K562 (cell line): ENCODE measurements around the gene RNF223. TPM values are rescaled to one million over a fixed set of nuclear protein-coding genes. Genes with fewer than 3 reads are reported as not detected.

ENCODE experiments used
- ARHGAP35 ChIP-seq: fragments of 450-650 bp; IDR thresholded peaks from 2 replicates; pipeline ENCODE4 v1.6.1; 2018; ENCODE audit not compliant: partially characterized antibody
- ATF7 ChIP-seq: fragments of 450-650 bp; IDR thresholded peaks from 2 replicates; pipeline ENCODE4 v1.7.1; 2014; ENCODE audit warnings: mild to moderate bottlenecking, moderate library complexity
- CBFB ChIP-seq: sonication (generic); formaldehyde crosslinking; IDR thresholded peaks from 2 replicates; pipeline ENCODE4 v1.4.0; 2020; ENCODE audit warnings: mild to moderate bottlenecking, missing genetic modification reagents
- GTF2B ChIP-seq: IDR thresholded peaks from 2 replicates; pipeline ENCODE4 v1.6.1; 2011; ENCODE audit not compliant: insufficient read length; ENCODE audit errors: extremely low read depth
- HBP1 ChIP-seq: fragments of 450-650 bp; formaldehyde crosslinking; IDR thresholded peaks from 2 replicates; pipeline ENCODE4 v1.4.0; 2022; ENCODE audit warnings: missing genetic modification characterization
- JUN ChIP-seq, 2 experiments: sonication (generic) in 1 of 2; formaldehyde crosslinking in 1 of 2; IDR thresholded peaks; 2 replicates each; pipeline versions ENCODE4 v1.6.1 to v1.8.0; 2012 to 2022; ENCODE audit warnings: borderline replicate concordance in 2 of 2, mild to moderate bottlenecking in 2 of 2, improper control_type of control experiment in 1 of 2, low read depth in 1 of 2, low read length in 1 of 2, missing genetic modification reagents in 1 of 2
- KAT8 ChIP-seq: fragments of 450-650 bp; IDR thresholded peaks from 2 replicates; pipeline ENCODE4 v1.6.1; 2016; ENCODE audit warnings: low read depth, mild to moderate bottlenecking
- KDM1A ChIP-seq, 2 experiments: fragments of 450-650 bp; IDR thresholded peaks; 2 replicates each; pipeline ENCODE4 v1.6.1; 2016; ENCODE audit warnings: mild to moderate bottlenecking in 2 of 2
- MBD1 ChIP-seq: fragments of 250-450 bp; sonication (Bioruptor Pico); IDR thresholded peaks from 2 replicates; pipeline ENCODE4 v1.8.0; 2022; ENCODE audit warnings: inconsistent platforms
- PCBP2 ChIP-seq: fragments of 200-400 bp; formaldehyde crosslinking; IDR thresholded peaks from 2 replicates; pipeline ENCODE4 v1.6.1; 2018; ENCODE audit warnings: low read length, low read depth, mild to moderate bottlenecking, moderate library complexity; ENCODE audit not compliant: poor library complexity, severe bottlenecking
- PHF21A ChIP-seq: fragments of 450-650 bp; IDR thresholded peaks from 2 replicates; pipeline ENCODE4 v1.6.1; 2017; ENCODE audit warnings: low read depth, borderline replicate concordance
- RCOR1 ChIP-seq, 2 experiments: IDR thresholded peaks; 2 replicates each; pipeline ENCODE4 v1.6.1; 2012; ENCODE audit warnings: low read depth in 2 of 2, low read length in 2 of 2, borderline replicate concordance in 1 of 2, improper control_type of control experiment in 1 of 2
- TAF15 ChIP-seq: fragments of 200-400 bp; formaldehyde crosslinking; IDR thresholded peaks from 2 replicates; pipeline ENCODE4 v1.6.1; 2017; ENCODE audit warnings: mild to moderate bottlenecking, low read depth, low read length, moderate library complexity
- TRIM24 ChIP-seq, 2 experiments: fragments of 450-650 bp; IDR thresholded peaks; 2 replicates each; pipeline ENCODE4 v1.6.1; 2016
- TSC22D4 ChIP-seq: fragments of 450-650 bp; IDR thresholded peaks from 2 replicates; pipeline ENCODE4 v1.6.1; 2016; ENCODE audit warnings: missing genetic modification characterization, missing biosample characterization, control low read depth
- ZFP91 ChIP-seq: sonication (generic); formaldehyde crosslinking; IDR thresholded peaks from 2 replicates; pipeline ENCODE4 v1.8.0; 2022; ENCODE audit warnings: mild to moderate bottlenecking, missing genetic modification reagents
- ZNF224 ChIP-seq: sonication (generic); formaldehyde crosslinking; IDR thresholded peaks from 2 replicates; pipeline ENCODE4 v1.8.0; 2022; ENCODE audit warnings: mild to moderate bottlenecking, missing genetic modification reagents
- ZNF583 ChIP-seq: fragments of 250-450 bp; sonication (Bioruptor Pico); IDR thresholded peaks from 2 replicates; pipeline ENCODE4 v1.4.0; 2020
- ZNF707 ChIP-seq: fragments of 250-450 bp; sonication (Bioruptor Pico); conservative IDR thresholded peaks from 2 replicates; pipeline ENCODE4 v1.8.0; 2022; ENCODE audit warnings: inconsistent platforms, mild to moderate bottlenecking, moderate library complexity
- polyA plus RNA-seq, 8 experiments: library from polyadenylated mRNA; depleted of rRNA in 4 of 8; stranded (reverse) in 5 of 8; unstranded in 3 of 8; fragments of >200 nt; fragmentation: Nextera tagmentation in 2 of 8; fragmentation: Illumina TruSeq in 1 of 8; extraction: Ambion mirVana in 2 of 8; extraction: Trizol in 1 of 8; gene quantifications; 2 replicates each; pipeline versions ENCODE4 v1.2.1 to v1.2.3, GENCODE V29; 2011 to 2014; ENCODE audit warnings: inconsistent platforms in 1 of 8, missing spikeins in 1 of 8
- total RNA-seq, 7 experiments: library from RNA; depleted of rRNA in 6 of 7; stranded (reverse); fragments of >200 nt in 6 of 7; fragmentation: Illumina TruSeq in 2 of 7; extraction: Trizol in 2 of 7; gene quantifications; 2 replicates each; pipeline versions ENCODE4 v1.2.1 to v1.2.3, GENCODE V29; 2011 to 2021; ENCODE audit warnings: low replicate concordance in 1 of 7
- TF ChIP-seq, protein P1 (sequence below): IDR thresholded peaks from 2 replicates; pipeline ENCODE4 v1.6.1; 2016; ENCODE audit warnings: missing genetic modification characterization, missing compliant biosample characterization

Gene RNF223
- total and polyA plus RNA-seq, 9 of the 15 experiments (the other 6 are each of a cell fraction or from before 2014, with no cell fraction given) = 0.04 to 0.32 TPM; not detected in 7

DNA sequence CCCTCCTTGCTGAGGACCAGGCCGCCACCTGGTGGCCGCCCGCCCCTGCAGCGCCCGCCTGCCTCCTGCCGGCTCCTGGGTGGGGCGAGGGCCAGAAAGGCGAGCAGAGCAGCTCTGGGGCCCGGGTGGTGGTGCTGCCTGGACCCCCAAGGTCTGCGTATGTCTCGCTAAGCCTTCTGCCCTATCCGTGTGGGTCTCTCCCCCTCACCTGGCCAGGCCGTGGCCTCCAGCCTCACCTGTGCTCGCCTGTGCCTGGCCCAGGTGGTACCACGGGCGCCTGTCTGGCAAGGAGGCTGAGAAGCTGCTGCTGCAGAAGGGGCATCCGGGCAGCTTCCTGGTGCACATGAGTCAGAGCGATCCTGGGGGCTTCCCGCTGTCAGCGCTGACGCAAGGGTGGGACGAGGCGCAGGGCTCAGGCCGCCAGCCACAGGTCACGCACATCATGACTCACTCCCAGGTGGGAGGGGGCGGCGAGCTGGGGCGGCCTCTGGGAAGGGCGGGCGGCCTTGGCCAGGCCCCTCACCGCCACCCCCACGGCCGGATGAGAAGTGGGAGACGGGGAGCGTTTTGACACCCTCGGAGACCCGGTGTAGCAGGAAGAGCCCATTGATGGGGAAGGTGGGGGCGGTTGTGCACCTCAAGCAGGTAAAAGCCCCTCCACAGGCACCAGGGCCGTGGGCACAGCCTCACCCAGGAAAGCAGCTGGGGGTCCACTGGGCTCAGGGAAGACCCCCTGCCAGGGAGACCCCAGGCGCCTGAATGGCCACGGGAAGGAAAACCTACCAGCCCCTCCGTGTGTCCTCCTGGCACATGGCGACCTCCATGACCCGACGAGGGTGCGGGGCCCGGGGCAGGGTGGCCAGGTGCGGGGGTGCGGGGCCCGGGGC is 9.9 kb downstream of the RNF223 start (continued):
- peak; percentile 91 for TF ChIP-seq ATF7
- no peak for TF ChIP-seq KDM1A (IDR thresholded peaks at IDR 0.05)
- TF ChIP-seq ZNF224 (CRISPR knock-in tag) = no peak
- no peak for TF ChIP-seq MBD1
- TF ChIP-seq, protein P1, sequence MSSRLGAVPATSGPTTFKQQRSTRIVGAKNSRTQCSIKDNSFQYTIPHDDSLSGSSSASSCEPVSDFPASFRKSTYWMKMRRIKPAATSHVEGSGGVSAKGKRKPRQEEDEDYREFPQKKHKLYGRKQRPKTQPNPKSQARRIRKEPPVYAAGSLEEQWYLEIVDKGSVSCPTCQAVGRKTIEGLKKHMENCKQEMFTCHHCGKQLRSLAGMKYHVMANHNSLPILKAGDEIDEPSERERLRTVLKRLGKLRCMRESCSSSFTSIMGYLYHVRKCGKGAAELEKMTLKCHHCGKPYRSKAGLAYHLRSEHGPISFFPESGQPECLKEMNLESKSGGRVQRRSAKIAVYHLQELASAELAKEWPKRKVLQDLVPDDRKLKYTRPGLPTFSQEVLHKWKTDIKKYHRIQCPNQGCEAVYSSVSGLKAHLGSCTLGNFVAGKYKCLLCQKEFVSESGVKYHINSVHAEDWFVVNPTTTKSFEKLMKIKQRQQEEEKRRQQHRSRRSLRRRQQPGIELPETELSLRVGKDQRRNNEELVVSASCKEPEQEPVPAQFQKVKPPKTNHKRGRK (tag) = no peak
- TF ChIP-seq CBFB (CRISPR knock-in tag) = no peak
- peak in 1 of 2 experiments; percentile 56; a peak in 3 of 4 replicates for TF ChIP-seq TRIM24 (IDR thresholded peaks at IDR 0.05)
- TF ChIP-seq RCOR1 (IDR thresholded peaks at IDR 0.05; ENCODE audit: borderline replicate concordance in 1 of 2, low read depth in 2 of 2, low read length in 2 of 2) = no peak
- TF ChIP-seq KAT8 = no peak
- no peak for TF ChIP-seq HBP1 (CRISPR knock-in tag)
- TF ChIP-seq ZFP91 (CRISPR knock-in tag) = 0 out of 2 replicates have a peak, but pooled peaks have one; percentile 52
- TF ChIP-seq TAF15 = no peak
- TF ChIP-seq GTF2B = no peak
- TF ChIP-seq ZNF707 (CRISPR knock-in tag) = no peak
- peak; percentile 99 for TF ChIP-seq JUN (IDR thresholded peaks at IDR 0.05; ENCODE audit: borderline replicate concordance, low read depth, low read length)
- TF ChIP-seq JUN (CRISPR knock-in tag; IDR thresholded peaks at IDR 0.05; ENCODE audit: borderline replicate concordance) = peak; percentile 92; the same call in 1 of the 2 replicates
- no peak for TF ChIP-seq ARHGAP35
- TF ChIP-seq TSC22D4 (tag) = no peak
- TF ChIP-seq PCBP2 = no peak
- no peak for TF ChIP-seq ZNF583
- peak; percentile 71; the same call in 1 of the 2 replicates for TF ChIP-seq PHF21A
